Stomach (tissue), 9 donors: ENCODE results near the gene CAPN9. TPM values are rescaled to one million over a fixed set of nuclear protein-coding genes. Genes with fewer than 3 reads are reported as not detected.

Experiments used
- DNase-seq, 2 donors: peaks; one replicate each; pipeline versions ENCODE4 v3.0.0 to v3.0.0-alpha.2; 2013 to 2019
- H3K27ac ChIP-seq, 5 donors: fragments of 200-600 bp in 4 of 5; sonication (generic) in 4 of 5; one replicate each; pipeline ENCODE4 v1.5.1; 2013 to 2019; ENCODE audit warnings: mild to moderate bottlenecking in 1 of 5, moderate library complexity in 1 of 5
- H3K27me3 ChIP-seq, 3 donors: fragments of 200-600 bp; sonication (generic); one replicate each; pipeline ENCODE4 v1.5.1; 2017 to 2019; ENCODE audit warnings: mixed run types in 1 of 3
- H3K36me3 ChIP-seq, 4 donors: fragments of 200-600 bp; sonication (generic); 1 replicate in 3 of 4; 2 replicates in 1 of 4; pipeline ENCODE4 v1.5.1; 2016 to 2019
- H3K4me1 ChIP-seq, 4 donors: fragments of 200-600 bp; sonication (generic); one replicate each; pipeline ENCODE4 v1.5.1; 2016 to 2019
- H3K4me3 ChIP-seq, 4 donors: fragments of 200-600 bp; sonication (generic) in 3 of 4; one replicate each; pipeline ENCODE4 v1.5.1; 2016 to 2019; ENCODE audit warnings: mild to moderate bottlenecking in 1 of 4
- H3K9me3 ChIP-seq, 4 donors: fragments of 200-600 bp; sonication (generic); one replicate each; pipeline ENCODE4 v1.5.1; 2016 to 2019
- EP300 ChIP-seq: sonication (generic); formaldehyde crosslinking; IDR thresholded peaks from one replicate; pipeline ENCODE4 v1.6.1; 2017; ENCODE audit warnings: antibody characterized with exemption
- POLR2A ChIP-seq, 4 donors: fragments of 450-650 bp; IDR thresholded peaks; one replicate each; pipeline ENCODE4 v1.6.1; 2016; ENCODE audit warnings: antibody characterized with exemption in 4 of 4, control low read depth in 2 of 4, mild to moderate bottlenecking in 1 of 4, moderate library complexity in 1 of 4
- POLR2AphosphoS5 ChIP-seq, 3 donors: sonication (generic); formaldehyde crosslinking; IDR thresholded peaks; one replicate each; pipeline ENCODE4 v1.6.1; 2016; ENCODE audit warnings: antibody characterized with exemption in 3 of 3
- WGBS, 5 donors: extraction: QIAGEN DNeasy Blood & Tissue Kit in 3 of 5; methylation state at CpG; one replicate each; pipeline versions ENCODE4 v1.1.5 to v1.1.7; 2013 to 2018; 5-methylcytosine and 5-hydroxymethylcytosine counted together
- intact Hi-C: fragments of 100-400 bp; cut with DNase I; formaldehyde crosslinking; loops from one replicate; pipeline ENCODE4 v1.15.1; 2023; ENCODE audit warnings: low total_unique reads
- polyA plus RNA-seq, 3 donors: library from polyadenylated mRNA; stranded (reverse); fragments of 200-250 nt; gene quantifications; one replicate each; pipeline ENCODE4 v1.2.3, GENCODE V29; 2013
- total RNA-seq, 5 donors: library from RNA; depleted of rRNA; stranded (reverse); fragments of >200 nt; gene quantifications; one replicate each; pipeline versions ENCODE4 v1.1.0 to v1.2.3, GENCODE V29; 2014 to 2016
- TF ChIP-seq, protein P1 (sequence below), 7 experiments: fragments of 450-650 bp in 4 of 7; fragments of 200-600 bp in 3 of 7; sonication (generic) in 3 of 7; IDR thresholded peaks; one replicate each; pipeline ENCODE4 v1.5.1; 2016 to 2019; ENCODE audit warnings: antibody characterized with exemption in 7 of 7, control low read depth in 2 of 7, mild to moderate bottlenecking in 1 of 7
- donor health status: healthy with polysubstance abuse.
- donor health status: Bipolar disorder and iron deficiency.
- donor health status: healthy.

The CAPN9 gene
- total and polyA plus RNA-seq, 8 donors, result 2.6 to 68.3 (median 46.7) TPM

DNA sequence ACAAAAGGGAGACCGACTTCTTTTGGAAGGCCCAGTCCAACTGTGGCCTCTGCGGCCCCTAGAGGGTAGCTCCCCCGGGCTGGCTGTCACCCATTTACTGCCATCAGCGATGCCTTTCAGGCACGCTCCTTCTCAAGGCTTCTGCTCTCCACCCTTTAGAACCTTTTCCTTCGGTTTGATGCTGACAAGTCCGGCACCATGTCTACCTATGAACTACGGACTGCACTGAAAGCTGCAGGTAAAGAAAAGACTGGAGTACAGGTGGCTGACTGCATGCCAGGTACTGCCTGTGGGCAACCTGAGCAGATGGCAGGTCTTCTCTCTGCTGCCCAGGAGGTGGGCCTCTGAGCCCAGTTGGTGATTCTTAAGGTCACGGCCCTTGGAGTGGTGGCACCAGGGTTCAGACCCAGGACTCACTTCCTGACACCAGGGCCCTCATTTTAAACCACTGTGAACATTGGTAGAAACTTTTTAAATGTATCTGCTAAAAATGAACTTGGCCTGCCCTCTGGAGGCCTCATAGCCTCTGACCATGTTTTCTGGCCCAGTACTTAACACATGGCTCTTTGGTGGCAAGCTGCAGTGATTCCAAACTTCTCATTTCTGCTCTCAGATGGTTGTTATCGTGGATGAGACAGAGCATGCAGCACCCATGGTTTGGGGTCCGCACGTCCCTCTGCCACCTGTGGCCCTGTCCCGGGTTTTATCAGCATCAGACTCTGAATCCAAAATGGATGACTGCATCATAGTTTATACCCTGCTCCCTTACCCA lies 45.7 kb downstream of the CAPN9 start:
- Histone ChIP-seq H3K4me1 (no peaks in the 10 kb centered on the region), H3K36me3 (peaks cover 0 to 24% (median 0%) of the 10 kb centered on the region in 4 donors), H3K9me3 (no peaks in the 10 kb centered on the region), H3K27ac (no peak overlapping the region), H3K4me3 (no peak overlapping the region), H3K27me3 (peaks cover 0 to 3% (median 0%) of the 10 kb centered on the region in 3 donors)
- DNase-seq, result peak in 1 of 2 donors; percentile 28
- TF ChIP-seq, protein P1, sequence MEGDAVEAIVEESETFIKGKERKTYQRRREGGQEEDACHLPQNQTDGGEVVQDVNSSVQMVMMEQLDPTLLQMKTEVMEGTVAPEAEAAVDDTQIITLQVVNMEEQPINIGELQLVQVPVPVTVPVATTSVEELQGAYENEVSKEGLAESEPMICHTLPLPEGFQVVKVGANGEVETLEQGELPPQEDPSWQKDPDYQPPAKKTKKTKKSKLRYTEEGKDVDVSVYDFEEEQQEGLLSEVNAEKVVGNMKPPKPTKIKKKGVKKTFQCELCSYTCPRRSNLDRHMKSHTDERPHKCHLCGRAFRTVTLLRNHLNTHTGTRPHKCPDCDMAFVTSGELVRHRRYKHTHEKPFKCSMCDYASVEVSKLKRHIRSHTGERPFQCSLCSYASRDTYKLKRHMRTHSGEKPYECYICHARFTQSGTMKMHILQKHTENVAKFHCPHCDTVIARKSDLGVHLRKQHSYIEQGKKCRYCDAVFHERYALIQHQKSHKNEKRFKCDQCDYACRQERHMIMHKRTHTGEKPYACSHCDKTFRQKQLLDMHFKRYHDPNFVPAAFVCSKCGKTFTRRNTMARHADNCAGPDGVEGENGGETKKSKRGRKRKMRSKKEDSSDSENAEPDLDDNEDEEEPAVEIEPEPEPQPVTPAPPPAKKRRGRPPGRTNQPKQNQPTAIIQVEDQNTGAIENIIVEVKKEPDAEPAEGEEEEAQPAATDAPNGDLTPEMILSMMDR (IDR thresholded peaks at IDR 0.05), result no peak
- TF ChIP-seq POLR2A (IDR thresholded peaks at IDR 0.05) (no peak), EP300 (no peak), POLR2AphosphoS5 (IDR thresholded peaks at IDR 0.05) (no peak)
- intact Hi-C loops, result loop anchor here (10.0 kb wide), 1 partner anchor 122 kb away; no protein-coding TSS in a partner anchor
- 89 to 96% (median 92%) methylated on average over 12 to 13 of the region's 13 CpGs for WGBS, 5 donors

DNA sequence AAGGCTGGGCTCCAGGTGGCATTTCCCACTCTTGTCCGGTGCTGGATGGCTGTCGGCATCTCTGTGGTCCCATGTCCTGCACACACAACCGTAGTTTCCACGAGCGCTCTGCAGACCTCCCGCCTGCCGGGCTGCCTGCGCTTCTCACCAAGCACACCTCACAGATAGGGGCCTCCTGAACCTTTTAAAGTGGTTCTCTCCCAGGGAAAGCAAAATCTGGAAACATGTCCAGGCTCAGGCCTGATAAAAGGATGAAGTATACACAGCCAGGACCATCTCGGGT lies 46.2 kb downstream of the CAPN9 start:
- no peak for TF ChIP-seq POLR2A (IDR thresholded peaks at IDR 0.05)
- TF ChIP-seq POLR2AphosphoS5 (IDR thresholded peaks at IDR 0.05), result no peak
- H3K36me3 ChIP-seq, result peaks cover 0 to 18% (median 0%) of the 10 kb centered on the region in 4 donors
- peaks cover 0 to 3% (median 0%) of the 10 kb centered on the region in 3 donors for H3K27me3 ChIP-seq
- no peak for DNase-seq
- 93 to 96% (median 95%) methylated on average over 9 of the region's 9 CpGs for WGBS, 5 donors
- H3K4me3 ChIP-seq, result no peak overlapping the region
- no peaks in the 10 kb centered on the region for H3K9me3 ChIP-seq
- peaks cover 0 to 4% (median 0%) of the 10 kb centered on the region in 4 donors for H3K4me1 ChIP-seq
- H3K27ac ChIP-seq, result no peak overlapping the region
- intact Hi-C loops, result loop anchor here (10.0 kb wide), 1 partner anchor 121 kb away; no protein-coding TSS in a partner anchor

DNA sequence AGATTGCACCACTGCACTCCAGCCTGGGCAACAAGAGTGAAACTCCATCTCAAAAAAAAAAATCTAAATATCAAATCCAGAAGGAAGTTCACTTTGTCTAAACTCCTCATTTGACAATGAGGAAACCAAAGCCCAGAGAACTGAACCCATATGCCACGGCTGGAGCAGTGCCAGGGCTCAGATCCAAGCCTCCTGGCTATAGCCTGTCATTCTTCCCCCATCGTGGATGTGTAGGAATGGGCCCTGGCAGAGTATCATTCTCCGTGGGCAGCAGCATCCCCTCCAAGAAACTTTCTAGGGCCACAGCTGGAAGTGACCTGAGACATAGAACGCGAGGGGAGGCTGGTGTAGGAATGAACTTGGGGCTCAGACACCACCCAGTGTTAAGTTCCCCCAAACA lies 47.2 kb downstream of the CAPN9 start:
- Histone ChIP-seq H3K27ac (no peak overlapping the region), H3K36me3 (peaks cover 0 to 16% (median 0%) of the 10 kb centered on the region in 4 donors), H3K9me3 (no peaks in the 10 kb centered on the region), H3K4me1 (peaks cover 0 to 4% (median 0%) of the 10 kb centered on the region in 4 donors), H3K27me3 (peaks cover 0 to 3% (median 0%) of the 10 kb centered on the region in 3 donors), H3K4me3 (no peak overlapping the region)
- TF ChIP-seq, protein P1 (IDR thresholded peaks at IDR 0.05), result no peak
- TF ChIP-seq POLR2A (IDR thresholded peaks at IDR 0.05) (no peak), POLR2AphosphoS5 (IDR thresholded peaks at IDR 0.05) (no peak), EP300 (no peak)
- 35 to 65% (median 56%) methylated on average over 5 of the region's 5 CpGs for WGBS, 5 donors
- intact Hi-C loops, result loop anchor here (10.0 kb wide), 1 partner anchor 120 kb away; no protein-coding TSS in a partner anchor
- peak in 1 of 2 donors; percentile 26 for DNase-seq

DNA sequence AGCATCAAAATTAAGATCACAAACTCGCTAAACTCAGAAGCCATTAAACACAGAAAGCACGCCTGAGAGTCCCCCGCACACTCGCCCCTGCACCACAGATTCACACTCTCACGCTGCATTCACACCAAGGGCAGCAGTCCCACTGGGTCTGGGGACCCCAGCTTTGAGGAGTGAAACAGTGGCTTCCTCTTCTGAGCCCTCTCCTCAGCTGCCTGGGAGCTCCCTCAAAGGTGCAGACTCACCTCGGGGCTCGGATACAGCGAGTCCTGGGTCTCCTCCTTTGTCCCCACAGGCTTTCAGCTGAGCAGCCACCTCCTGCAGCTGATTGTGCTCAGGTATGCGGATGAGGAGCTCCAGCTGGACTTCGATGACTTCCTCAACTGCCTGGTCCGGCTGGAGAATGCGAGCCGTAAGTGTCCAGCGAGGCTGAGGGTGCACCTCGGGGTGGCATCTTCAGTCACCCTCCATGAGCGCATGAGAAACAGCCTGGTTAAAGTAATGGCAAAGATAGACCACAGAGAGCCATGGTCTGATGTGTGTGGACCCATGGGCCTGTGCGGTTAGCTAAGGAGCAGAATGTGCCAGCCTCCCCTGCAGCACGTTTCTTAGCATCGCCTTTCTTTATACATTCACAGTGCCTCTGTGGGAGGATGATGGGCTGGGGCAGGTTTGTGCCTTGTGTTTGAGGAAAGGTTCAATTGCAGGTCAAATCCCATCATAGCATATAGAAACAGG lies 47.9 kb downstream of the CAPN9 start:
- H3K27ac ChIP-seq, result no peak overlapping the region
- H3K4me1 ChIP-seq, result peaks cover 0 to 4% (median 0%) of the 10 kb centered on the region in 4 donors
- H3K9me3 ChIP-seq, result no peaks in the 10 kb centered on the region
- H3K36me3 ChIP-seq, result peaks cover 0 to 16% (median 0%) of the 10 kb centered on the region in 4 donors
- H3K4me3 ChIP-seq, result no peak overlapping the region
- peaks cover 0 to 3% (median 0%) of the 10 kb centered on the region in 3 donors for H3K27me3 ChIP-seq
- intact Hi-C loops, result loop anchor here (10.0 kb wide), 1 partner anchor 120 kb away; no protein-coding TSS in a partner anchor
- no peak for TF ChIP-seq POLR2A (IDR thresholded peaks at IDR 0.05)
- WGBS, 5 donors, result 87 to 91% (median 87%) methylated on average over 18 to 19 of the region's 19 CpGs
- no peak for DNase-seq

DNA sequence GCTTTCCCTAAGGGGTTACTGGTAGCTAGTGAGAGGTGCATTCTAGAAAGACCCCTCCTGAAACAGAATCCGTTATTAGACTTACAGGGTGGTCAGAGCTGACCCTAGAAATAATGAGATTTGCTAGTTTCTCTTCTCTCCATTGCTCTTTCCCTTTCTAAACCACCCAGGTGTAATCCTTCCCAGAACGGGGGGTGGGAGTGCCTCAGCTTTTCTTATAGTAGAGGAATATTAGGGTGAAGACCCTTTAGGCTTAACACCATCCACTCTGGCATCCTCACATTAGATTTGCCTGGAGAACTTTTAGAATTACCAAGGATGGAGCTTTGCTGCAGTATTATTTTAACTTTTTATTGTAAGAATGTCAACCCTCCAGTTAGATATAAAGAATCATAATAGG lies 49.4 kb downstream of the CAPN9 start:
- Histone ChIP-seq H3K27me3 (peaks cover 0 to 3% (median 0%) of the 10 kb centered on the region in 3 donors), H3K27ac (no peak overlapping the region), H3K9me3 (no peaks in the 10 kb centered on the region), H3K4me1 (peaks cover 0 to 4% (median 0%) of the 10 kb centered on the region in 4 donors), H3K36me3 (peaks cover 0 to 12% (median 0%) of the 10 kb centered on the region in 4 donors), H3K4me3 (no peak overlapping the region)
- WGBS, 5 donors, result 34 to 68% (median 56%) methylated on average over 2 of the region's 2 CpGs
- intact Hi-C loops, result loop anchor here (10.0 kb wide), 1 partner anchor 118 kb away; no protein-coding TSS in a partner anchor
- DNase-seq, result no peak
- TF ChIP-seq POLR2AphosphoS5 (IDR thresholded peaks at IDR 0.05) (no peak), POLR2A (IDR thresholded peaks at IDR 0.05) (no peak), EP300 (no peak)
- TF ChIP-seq, protein P1 (IDR thresholded peaks at IDR 0.05), result no peak
